ENCODE results near the gene PTOV1.

DNA sequence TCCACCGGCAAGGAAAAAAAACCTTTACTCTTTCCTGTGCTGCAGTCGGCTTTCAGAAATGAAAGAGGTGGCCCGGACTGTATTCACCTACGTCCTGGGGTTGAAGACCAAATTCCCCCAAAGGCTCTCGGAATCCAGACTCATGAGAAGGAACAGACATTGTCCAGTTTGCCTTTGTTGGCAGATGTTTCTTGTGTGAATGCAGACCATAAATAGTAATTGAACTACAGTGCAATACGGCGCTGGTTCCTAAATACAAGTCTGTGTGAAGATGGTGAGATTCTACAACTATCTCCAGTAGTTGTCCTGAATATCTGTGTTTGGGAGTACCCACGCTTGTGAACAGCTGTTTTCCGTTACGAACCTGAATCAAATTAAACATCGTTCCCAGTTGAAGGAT lies 11.2 kb upstream of the PTOV1 start:
- TF ChIP-seq POLR2A (IDR thresholded peaks at IDR 0.05; ENCODE audit: low read depth, low read length) (no peak), POLR2AphosphoS5 (IDR thresholded peaks at IDR 0.05; ENCODE audit: low read depth, low read length) (no peak)

Data from GM12891 (cell line).